HG03066 (cell line): ENCODE data around the gene ATXN2L.
"Not testable (repeated sequence)": the region's sequence is repeated elsewhere in the genome, so short reads cannot be mapped to it uniquely, and the experiment has no call there.

ENCODE experiments used
- ATAC-seq: cut with Tn5 transposase; IDR thresholded peaks from one replicate; pipeline ENCODE4 v1.9.1; 2021; ENCODE audit warnings: low read depth; ENCODE audit not compliant: unreplicated experiment

Gene ATXN2L

GRCh38 chr16:28869201-28869600, 46.4 kb downstream of the ATXN2L start:
- no peak for ATAC-seq

- ATAC-seq, result no peak
Observed at GRCh38 chr16:28872952-28873351, 50.2 kb downstream of the ATXN2L start.

- no peak for ATAC-seq
Observed at GRCh38 chr16:28873543-28874201, 50.9 kb downstream of the ATXN2L start.

- no peak for ATAC-seq
Observed at GRCh38 chr16:28874406-28874805, 51.6 kb downstream of the ATXN2L start.

GRCh38 chr16:28875134-28876018, 52.6 kb downstream of the ATXN2L start:
- no peak for ATAC-seq

GRCh38 chr16:28876019-28876659, 53.3 kb downstream of the ATXN2L start:
- no peak for ATAC-seq

- ATAC-seq, result no peak
Observed at GRCh38 chr16:28876973-28877654, 54.3 kb downstream of the ATXN2L start.

GRCh38 chr16:28877655-28878000, 54.8 kb downstream of the ATXN2L start:
- ATAC-seq, result no peak

GRCh38 chr16:28878083-28878926, 55.5 kb downstream of the ATXN2L start, which contains the start of gene ATP2A1:
Gene ATP2A1 (plus strand): TSS chr16:28878488. CDS start chr16:28878672, 184 bp downstream.
- ATAC-seq, result no peak

GRCh38 chr16:28879261-28879840, 56.6 kb downstream of the ATXN2L start:
- no peak for ATAC-seq

GRCh38 chr16:28879841-28880588, 57.2 kb downstream of the ATXN2L start:
- ATAC-seq, result no peak

GRCh38 chr16:28880589-28880915, 57.8 kb downstream of the ATXN2L start:
- ATAC-seq, result no peak

- ATAC-seq, result no peak
Observed at GRCh38 chr16:28880955-28881354, 58.2 kb downstream of the ATXN2L start.

- ATAC-seq, result not testable (repeated sequence)
Observed at GRCh38 chr16:28881565-28881964, 58.8 kb downstream of the ATXN2L start.

GRCh38 chr16:28882551-28883160, 59.9 kb downstream of the ATXN2L start:
- no peak for ATAC-seq

GRCh38 chr16:28883221-28883996, 60.6 kb downstream of the ATXN2L start:
- no peak for ATAC-seq

- no peak for ATAC-seq
Observed at GRCh38 chr16:28884045-28884444, 61.2 kb downstream of the ATXN2L start.
